HG02798 (cell line): ENCODE data around the gene JAM2.
"Not testable (repeated sequence)": the region's sequence is repeated elsewhere in the genome, so short reads cannot be mapped to it uniquely, and the experiment has no call there.

ENCODE experiments used
- ATAC-seq: cut with Tn5 transposase; IDR thresholded peaks from one replicate; pipeline ENCODE4 v1.9.1; 2021; ENCODE audit warnings: mild to moderate bottlenecking; ENCODE audit not compliant: unreplicated experiment, poor library complexity

Gene JAM2

DNA sequence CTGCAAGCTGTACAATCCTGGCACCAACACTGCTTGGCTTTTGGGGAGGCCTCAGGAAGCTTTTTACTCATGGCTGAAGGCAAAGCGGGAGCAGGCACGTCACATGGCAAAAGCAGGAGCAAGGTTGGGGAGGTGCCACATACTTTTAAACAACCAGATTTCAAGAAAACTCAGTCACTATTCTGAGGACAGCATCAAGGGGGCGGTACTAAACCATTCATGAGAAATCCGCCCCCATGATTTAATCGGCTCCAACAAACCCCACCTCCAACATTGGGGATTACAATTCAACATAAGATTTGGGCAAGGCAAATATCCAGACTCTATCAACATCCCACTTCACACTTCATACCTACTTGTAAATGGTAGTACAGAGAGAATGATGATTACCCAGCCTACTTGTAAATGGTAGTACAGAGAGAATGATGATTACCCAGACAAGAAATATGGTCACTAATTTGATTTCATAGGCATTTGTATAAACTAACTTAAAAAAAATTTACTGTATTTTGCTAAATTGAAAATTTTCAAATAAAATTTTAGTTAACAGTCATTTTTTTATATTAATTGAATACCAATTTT, 70.7 kb downstream of the JAM2 start:
- no peak for ATAC-seq

DNA sequence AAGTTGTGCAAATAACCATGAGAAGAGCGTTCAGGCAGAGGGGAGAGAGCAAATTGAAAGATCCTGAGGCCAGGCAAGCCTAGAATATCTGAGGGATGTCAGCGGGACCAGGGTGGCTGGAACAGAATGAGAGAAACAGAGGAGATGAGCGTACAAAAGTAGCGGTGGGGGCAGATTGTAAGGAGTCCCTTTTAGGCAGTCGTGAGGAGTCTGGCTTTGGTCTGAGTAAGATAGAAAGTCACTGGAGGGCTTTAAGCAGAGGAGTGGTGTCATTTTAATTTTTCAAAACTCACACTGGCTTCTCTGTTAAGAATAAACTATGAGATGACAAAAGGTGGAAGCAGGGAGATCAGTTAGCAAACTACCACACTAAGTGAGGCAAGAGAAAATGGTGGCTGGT, 71.5 kb downstream of the JAM2 start:
- no peak for ATAC-seq

GRCh38 chr21:25714066-25714465, 75.0 kb downstream of the JAM2 start:
- ATAC-seq: not testable (repeated sequence)

- no peak for ATAC-seq
Measured at GRCh38 chr21:25717491-25718147, 78.6 kb downstream of the JAM2 start.

DNA sequence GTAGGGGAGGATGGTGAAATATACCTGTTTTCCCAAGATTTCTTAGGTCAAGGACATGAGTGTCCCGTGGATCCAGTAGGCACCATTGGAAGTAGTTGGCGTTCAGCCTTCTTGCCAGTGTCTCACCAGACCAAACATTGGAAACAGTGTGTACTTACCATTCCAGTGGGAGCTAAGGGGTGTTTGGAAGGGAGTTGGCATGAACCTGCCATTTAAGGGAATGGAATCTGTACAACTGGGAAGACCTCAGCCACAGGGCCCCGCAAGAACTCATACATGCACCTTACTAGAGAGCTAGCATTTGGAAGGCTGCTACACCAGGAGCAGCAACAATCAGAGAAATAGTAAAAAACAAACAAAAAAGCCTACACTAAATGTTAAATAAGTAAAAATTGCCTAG, 82.9 kb downstream of the JAM2 start:
- ATAC-seq: no peak

DNA sequence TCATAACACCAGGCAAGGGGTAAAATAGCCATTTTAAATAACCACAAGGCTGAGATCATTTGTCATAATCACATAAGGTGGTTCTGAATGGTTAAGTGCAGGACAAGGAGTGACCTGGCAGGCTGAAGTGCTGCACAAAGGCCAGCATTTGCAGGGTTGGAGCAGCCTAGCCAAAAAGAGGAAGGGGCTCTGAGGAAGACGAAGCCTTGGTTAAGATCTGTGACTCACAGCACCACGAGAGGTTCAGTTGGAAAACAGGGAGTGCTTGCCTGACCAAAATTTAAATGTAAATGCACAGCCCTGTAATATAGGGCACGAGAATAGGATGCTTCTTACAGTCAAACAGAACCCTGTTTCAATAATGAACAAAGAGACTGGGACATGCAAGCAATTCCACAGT, 83.6 kb downstream of the JAM2 start:
- ATAC-seq: no peak

GRCh38 chr21:25732091-25732760, 93.2 kb downstream of the JAM2 start:
- ATAC-seq: no peak

GRCh38 chr21:25733859-25734653, 95.0 kb downstream of the JAM2 start:
- peak; percentile 1 for ATAC-seq

DNA sequence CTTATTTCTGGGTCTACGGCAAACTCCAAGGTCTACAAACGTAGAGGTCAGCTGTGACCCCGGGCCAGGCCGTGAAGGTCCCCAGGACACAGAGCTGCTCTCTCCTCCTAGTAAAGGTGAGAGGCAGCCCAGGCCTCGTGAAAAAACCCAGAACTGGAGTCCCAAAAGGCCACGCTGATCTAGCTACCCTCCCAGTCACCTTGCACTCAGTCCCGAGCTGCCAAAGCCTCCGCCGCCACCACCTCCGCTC, 95.5 kb downstream of the JAM2 start:
- ATAC-seq: no peak

DNA sequence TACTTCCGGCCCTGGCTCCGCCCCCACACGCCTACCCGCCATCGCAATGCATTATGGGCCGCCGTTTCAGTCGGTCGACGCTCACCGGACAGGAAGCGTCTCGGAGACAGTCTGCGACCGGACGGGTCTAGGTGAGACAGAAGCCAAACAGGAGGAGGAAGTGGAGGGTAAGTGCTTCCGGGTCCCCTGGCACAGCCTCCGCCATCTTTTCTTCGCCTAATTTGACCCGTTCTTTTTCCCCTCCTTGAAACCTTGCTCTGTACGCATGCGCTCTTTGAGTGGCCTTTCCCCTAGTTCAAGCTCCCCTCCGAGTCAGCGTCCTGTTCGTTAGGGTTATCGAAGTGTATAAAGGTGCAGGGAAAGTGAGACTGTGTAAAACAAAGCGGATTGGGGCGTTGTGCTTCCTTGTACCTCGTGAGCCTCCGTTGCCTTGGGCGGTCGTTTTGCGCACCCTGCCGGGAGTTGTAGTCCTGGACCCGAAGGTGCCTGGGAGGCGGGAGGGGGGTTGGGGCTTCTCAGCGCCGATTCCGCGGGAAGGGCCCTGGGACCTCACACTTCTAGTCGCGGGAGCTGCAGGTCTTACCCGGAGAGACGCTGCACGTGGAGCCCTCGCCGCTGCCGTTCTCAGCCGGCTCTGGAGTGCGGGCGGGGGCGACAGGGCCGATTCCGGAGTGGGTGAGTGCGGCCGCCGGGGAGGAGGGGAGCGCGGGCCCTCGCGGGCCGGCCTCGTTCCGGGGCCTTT, 96.0 kb downstream of the JAM2 start, which contains the start of the genes ATP5PF and GABPA:
Gene ATP5PF, minus strand, starts transcription at position 1 of the 742 bp plus-strand sequence. CDS start 5,110 bp downstream, outside the sequence.
Gene GABPA, plus strand, starts transcription at position 69 of the 742 bp plus-strand sequence. CDS start 6,627 bp downstream, outside the sequence.
- ATAC-seq: peak; percentile 91

DNA sequence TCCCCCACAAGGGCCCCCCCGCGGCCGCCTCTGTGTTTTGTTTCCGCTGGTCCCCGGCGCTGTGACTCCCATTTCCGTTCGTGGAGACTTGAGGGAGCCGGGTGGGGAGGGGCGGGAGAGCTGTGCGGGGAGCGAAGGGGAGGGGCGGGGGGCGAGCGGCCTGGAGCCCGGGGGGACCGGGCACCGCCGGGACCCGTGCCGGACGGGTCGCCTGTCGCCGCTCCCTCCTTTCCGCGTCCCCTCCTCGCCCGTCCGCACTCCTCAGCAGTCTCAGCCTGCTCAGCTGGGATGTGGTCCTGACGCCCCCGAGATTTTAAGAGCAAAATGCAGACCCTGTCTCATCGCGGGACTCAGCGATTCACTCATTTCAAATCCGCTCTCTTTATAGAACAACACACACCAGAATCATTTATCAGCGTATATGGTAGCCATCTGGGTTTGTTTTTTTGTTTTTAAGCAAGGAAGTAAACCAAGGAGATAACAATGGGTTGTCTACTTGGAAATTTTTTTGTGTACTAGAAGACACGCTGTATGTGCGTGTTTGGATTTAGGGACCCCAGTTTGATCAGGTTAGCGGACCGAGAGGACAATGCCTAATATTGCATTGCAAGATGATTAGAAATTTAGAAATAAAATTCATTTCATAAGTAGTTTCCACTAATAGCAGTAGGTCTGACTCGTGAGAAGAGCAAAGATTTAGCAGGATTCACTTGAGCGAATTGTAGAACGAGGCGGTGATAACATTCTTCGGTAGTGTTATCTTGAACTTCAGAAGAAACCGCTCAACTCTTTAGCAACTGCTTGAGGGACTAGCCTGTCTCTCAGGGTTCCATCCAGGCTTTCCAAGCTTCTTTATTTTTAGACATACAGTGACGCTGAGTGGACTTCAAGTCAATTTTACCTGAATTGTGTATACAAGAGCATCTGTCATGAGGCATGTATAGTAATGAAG, 96.9 kb downstream of the JAM2 start:
- ATAC-seq: peak; percentile 3

DNA sequence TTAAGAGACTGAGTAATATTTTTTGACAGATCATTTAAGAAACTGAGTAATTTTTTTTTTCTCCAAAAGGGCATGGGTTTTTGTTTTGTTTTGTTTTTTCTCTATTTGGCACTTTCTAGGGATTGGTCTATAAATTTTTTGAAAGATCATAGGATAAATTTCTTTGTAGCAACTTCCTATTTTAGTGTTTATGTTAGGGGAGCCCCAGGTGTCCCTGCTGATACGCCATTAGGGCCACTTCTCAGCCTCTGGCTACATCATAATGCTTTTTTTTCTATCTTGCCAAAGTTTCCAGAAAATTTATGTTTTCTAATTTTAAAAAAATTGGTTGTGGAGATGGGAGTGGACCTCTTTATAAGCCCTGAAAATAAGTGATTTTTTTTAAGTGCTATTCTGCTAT, 98.4 kb downstream of the JAM2 start:
- ATAC-seq: no peak

- no peak for ATAC-seq
Measured at GRCh38 chr21:25742900-25743299, 103.8 kb downstream of the JAM2 start.

GRCh38 chr21:25744854-25745253, 105.8 kb downstream of the JAM2 start:
- no peak for ATAC-seq

DNA sequence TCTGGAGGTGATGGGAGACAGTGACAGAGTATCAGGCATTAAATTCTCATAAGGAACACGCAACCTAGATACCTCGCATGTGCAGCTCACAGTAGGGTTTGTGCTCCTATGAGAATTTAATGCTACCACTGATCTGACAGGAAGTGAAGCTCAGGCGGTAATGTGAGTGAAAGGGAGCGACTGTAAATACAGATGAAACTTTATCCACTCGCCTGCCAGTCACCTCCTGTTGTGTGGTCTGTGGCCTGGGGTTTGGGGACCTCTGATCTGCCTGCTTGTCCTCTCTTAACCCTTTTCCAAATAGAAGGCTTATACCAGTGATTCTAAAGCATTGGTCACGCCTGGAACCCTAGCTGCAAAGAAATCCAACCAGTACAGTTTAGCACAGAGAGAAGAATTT, 111.0 kb downstream of the JAM2 start:
- ATAC-seq: no peak

GRCh38 chr21:25752416-25752815, 113.4 kb downstream of the JAM2 start:
- no peak for ATAC-seq

DNA sequence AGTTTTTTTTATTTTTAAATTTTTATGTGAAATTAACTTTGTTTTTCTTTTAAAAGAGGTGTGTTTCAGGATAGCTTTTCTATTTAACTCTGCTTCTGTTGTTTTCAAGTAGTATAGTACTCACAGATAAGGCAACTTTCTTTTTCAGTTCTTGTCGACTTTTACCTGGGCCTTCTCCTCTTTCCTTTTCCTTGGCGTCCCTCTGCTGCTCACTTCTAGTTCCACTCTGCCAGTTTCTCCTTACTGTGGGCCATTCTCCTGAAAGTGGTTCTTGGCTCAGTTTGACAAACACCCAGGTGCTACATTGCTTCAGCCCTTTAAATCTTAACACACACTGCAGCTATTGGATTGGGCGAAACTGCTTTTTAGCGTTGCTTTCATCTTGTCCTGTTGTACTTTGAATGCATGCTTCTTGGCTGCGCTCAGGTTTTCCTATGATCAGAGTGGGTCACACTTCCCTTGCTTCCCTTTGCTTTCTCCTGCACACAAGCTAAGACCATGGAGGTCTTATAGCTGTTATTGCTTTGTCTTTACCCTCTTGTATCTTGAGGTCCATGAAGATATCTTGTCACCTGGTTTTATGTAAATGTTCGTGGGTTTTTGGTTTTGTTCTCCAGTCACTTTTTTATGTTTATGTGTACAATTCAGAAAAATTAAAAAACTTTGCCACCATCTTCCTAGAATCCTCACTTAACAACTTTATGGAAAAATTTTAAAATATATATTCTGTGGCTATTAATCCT, 117.3 kb downstream of the JAM2 start:
- ATAC-seq: peak; percentile 47

- ATAC-seq: no peak
Measured at GRCh38 chr21:25757531-25757930, 118.5 kb downstream of the JAM2 start.

DNA sequence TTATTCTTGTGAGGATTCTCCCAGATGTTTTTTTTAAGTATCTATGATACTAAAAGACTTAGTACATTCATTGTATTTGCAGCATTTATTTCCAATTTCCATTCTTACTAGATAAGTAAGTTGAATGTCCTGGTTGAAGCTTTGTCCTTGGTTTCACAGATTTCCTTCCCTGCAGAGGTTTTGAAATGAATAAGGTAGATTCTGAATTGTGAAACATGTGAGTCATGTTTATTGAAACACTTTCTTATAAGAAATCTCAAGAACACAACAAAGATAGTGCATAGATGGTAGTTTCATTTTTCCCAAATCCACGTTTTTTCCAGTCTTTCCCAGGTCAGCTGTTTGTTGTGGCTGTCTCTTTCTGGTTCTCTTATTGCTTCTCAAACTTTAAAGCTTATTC, 120.5 kb downstream of the JAM2 start:
- no peak for ATAC-seq
